NCI-H748 treated with DMSO at 0.1 percent for 48 hours (cell line): ENCODE results near the gene CFAP77.
"Not testable (repeated sequence)": the region's sequence is repeated elsewhere in the genome, so short reads cannot be mapped to it uniquely, and the experiment has no call there.

Source experiments
- DNase-seq: peaks from one replicate; lab custom pipeline; 2025; lab: John Stamatoyannopoulos, UW

CFAP77 gene

DNA sequence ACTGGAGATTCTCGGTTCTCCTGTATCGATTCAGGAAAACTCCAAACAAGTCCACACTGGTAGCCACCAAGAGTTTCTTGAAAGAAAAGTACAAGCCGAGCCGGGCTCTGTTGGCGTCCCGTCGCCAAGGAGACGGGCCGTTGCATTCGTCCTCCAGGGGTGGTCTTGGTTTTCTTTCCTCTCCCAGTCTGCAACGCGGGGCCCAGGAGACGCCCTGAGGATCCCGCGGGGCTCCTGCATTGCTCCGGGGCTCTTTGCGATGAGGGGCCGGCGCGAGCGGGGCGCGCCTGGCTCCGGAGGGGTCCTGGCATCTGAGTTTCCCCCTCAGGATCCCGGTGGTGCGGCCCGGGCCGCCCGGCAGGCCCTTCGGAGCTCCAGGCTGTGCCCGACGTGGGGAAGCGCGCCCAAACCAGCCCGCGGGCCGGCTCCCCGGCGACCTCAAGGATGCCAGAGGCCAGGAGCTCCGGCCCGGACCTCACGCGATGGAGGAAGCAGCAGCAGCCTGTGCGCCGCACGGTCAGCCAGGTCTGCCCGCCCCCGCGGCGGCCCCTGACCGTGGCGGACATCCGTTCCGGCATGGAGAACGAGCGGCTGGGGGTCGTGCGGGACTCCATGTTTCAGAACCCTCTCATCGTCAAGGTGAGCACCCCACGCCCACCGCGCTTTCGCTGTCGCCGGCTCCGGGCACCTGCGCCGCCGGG, at the start of gene CFAP77:
TSS of gene CFAP77 (plus strand) at position 384 of the 701 bp plus-strand sequence. CDS start at position 445, 61 bp downstream.
- peak; percentile 22 for DNase-seq

DNA sequence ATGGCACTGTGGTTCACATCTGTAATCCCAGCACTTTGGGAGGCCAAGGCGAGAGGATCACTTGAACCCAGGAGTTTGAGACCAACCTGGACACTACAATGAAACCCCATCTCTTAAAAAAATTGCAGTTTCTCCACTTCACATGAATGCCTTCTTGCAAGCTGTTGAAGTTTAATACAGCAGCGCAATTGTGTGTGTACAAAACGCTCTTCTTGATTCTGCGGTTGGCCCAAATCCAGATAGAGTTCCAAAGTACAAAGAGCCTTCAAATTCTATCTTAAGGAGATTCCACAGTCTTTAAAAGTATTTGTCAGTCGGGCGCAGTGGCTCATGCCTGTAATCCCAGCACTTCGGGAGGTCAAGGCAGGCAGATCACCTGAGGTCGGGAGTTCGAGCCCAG, 45.9 kb upstream of the CFAP77 start:
- no peak for DNase-seq

- no peak for DNase-seq
Measured at GRCh38 chr9:132365986-132366385, 44.0 kb upstream of the CFAP77 start.

- DNase-seq: no peak
Measured at GRCh38 chr9:132366481-132366880, 43.5 kb upstream of the CFAP77 start.

GRCh38 chr9:132367613-132368313, 42.2 kb upstream of the CFAP77 start:
- DNase-seq: no peak

GRCh38 chr9:132369421-132369820, 40.6 kb upstream of the CFAP77 start:
- DNase-seq: no peak

DNA sequence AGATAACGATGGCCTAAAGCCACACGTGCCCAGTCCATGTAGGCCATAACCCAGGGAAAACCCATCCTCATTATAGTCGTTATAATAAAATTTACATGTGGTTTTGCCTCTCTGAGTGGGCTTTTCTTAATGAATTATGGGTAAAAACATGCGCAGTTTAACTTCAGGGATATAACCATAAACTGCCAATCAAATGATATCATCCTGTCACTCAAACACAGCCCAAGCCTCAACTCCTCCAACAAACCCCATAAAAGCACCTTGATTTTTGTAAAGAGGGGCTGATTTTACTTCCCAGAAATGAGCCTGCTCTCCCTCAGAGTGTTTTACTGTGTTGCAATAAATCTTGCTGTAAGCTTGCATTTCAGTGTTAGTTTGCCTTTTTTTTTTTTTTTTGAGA, 39.4 kb upstream of the CFAP77 start:
- no peak for DNase-seq

- no peak for DNase-seq
Measured at GRCh38 chr9:132372177-132373095, 37.6 kb upstream of the CFAP77 start.

DNA sequence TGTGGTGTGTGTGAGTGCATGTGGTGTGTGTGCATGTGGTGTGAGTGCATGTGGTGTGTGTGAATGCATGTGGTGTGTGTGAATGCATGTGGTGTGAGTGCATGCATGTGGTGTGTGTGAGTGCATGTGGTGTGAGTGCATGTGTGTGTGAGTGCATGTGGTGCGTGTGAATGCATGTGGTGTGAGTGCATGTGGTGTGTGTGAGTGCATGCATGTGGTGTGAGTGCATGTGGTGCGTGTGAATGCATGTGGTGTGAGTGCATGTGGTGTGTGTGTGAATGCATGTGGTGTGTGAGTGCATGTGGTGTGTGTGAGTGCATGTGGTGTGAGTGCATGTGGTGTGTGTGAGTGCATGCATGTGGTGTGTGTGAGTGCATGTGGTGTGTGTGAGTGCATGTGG, 32.2 kb upstream of the CFAP77 start:
- not testable (repeated sequence) for DNase-seq

- DNase-seq: not testable (repeated sequence)
Measured at GRCh38 chr9:132378416-132378815, 31.6 kb upstream of the CFAP77 start.

- DNase-seq: no peak
Measured at GRCh38 chr9:132381966-132382541, 28.0 kb upstream of the CFAP77 start.

DNA sequence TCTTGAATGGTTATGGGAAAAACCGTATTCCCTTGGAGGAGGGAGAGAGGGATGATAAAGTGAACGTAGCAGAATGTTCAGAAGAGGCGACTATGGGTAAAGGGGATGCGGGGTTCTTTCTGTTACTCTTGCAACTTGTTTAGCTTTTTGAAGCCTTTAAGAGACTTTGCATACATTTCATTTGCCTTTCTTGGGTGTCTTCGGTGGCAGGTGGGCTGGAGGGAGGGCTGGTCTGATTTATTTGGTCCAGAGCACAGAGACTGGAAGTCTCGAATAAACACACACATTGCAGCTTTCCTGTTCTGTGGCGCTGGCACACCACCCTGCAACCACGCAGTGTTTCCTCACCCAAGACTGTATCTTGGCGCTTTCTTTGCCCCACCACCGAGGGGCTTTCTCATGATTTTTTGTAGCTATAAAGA, 26.5 kb upstream of the CFAP77 start:
- no peak for DNase-seq

- no peak for DNase-seq
Measured at GRCh38 chr9:132384376-132384775, 25.6 kb upstream of the CFAP77 start.

GRCh38 chr9:132387133-132387532, 22.9 kb upstream of the CFAP77 start:
- no peak for DNase-seq

DNA sequence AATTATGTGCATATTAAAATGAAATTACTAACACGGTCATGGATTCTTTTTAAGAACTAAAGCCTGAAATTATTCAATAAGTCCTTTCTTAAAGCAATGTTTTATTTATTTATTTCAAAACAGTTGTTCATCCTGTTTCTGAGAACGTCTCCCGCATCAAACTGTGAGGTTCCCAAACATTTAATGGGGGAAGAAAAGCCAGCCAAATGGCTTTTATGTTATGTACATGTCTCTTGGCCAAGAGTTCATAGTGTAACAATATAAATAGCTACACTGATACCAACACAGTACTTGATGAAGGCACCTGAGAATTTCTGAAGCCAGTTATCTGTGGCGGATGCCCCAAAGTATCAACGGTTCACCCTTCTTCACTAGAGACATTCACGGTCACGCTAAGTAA, 19.0 kb upstream of the CFAP77 start:
- no peak for DNase-seq

DNA sequence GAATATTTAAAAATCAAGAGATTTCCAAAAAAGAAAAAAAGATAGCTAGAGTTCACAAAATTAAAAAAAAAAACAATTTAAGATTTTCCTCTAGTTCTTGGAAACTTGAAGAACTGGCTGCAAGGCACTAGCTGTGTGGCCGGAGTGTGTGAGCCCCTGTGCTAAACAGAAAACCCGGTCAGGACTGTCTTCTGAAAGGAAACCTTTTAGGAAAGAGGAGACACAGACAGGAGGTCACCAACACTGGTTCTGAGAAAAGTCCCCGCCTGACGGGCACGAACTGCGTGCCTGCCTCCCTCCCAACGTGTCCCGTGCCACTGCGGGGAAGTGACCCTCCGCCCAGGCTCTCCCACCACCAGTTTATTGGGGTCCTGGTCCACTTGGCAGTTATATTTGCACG, 18.6 kb upstream of the CFAP77 start:
- DNase-seq: no peak

GRCh38 chr9:132395560-132395959, 14.5 kb upstream of the CFAP77 start:
- no peak for DNase-seq

- no peak for DNase-seq
Measured at GRCh38 chr9:132401824-132402223, 8.2 kb upstream of the CFAP77 start.

DNA sequence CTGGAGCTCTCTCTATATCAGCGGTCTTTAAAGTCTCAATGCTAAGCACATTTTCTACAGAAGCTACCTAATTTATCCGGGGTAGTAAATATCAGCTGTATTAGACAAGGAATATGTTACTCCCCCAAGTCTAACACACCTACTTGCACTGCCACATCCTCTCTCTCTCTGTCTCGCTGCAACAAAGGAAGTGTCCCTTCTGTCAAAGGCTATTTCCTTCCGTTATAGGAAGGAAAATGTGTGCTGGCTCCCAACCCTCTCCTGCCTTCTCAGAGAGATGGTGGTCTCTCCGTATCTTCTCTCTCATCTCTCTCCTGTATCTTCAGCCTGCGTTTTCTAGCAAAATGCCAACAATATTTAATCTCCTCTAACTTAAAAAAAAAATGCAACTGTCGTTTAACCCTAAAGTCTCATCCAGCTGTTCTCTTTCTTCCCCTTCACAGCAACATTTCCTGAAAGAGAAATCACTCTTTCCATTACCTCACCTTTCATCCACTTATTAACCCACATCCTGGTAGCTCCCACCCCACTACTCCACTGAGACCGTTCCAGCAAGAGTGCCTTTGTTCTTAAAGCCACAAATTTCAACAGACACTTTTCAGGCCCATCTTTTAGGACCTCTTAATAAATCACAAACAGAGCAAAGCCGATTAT, 5.7 kb upstream of the CFAP77 start:
- DNase-seq: no peak

DNA sequence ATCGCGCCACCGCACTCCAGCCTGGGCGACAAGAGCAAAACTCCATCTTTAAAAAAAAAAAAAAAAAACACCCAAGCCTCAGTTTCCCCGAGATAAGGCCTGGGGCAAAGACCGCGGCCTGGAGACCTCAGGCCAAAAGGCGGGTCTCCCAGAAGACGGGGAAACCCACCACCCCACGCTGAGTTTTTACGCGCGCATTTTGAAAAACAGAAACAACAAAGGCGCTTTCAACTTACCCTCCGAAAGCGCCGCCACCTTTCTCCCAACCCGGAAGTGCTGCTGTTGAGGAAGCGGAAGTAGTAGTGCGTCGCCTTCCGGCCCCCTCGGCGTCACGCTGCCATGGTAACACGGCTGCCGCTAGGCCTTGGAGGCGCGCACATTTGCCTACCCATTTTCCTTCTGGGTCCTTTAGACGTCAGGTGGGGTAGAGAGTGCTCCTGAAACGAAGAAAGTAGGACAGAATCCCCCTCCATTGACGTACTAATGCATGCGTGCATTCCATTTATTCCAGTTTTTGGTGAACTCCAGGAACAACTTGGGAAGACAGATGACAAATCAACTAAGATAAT, 3.4 kb upstream of the CFAP77 start, which contains the start of gene TTF1:
TSS of gene TTF1 (minus strand) at position 287 of the 569 bp plus-strand sequence. CDS start 4,019 bp downstream, outside the sequence.
- DNase-seq: peak; percentile 61

DNA sequence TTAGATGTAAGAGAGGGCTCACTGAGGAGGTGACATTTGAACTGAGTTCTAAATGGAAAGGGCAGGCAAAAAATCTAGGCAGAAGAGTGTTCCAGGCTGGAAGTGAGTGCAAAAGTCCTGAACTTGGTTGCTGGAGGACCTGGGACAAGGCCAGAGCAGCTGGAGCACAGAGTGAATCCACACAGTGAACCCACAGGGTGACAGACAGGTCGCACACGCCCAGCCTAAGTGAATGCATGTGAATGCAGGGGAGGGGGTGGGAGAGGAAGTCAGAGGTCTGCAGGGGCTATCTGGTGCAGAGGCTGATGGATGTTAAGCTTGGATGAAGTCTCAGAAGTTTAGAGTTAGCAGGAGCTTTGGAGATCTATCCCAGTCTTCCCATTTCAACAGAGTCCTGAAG, 2.8 kb upstream of the CFAP77 start:
- DNase-seq: no peak
